Astrocyte of the cerebellum (primary cell): ENCODE data around the gene ABCB1.

Source experiments
- DNase-seq: peaks from one replicate; pipeline ENCODE4 v3.0.0-alpha.2; 2011; ENCODE audit warnings: low read depth
- H3K4me3 ChIP-seq: 2 replicates; pipeline ENCODE4 v1.5.1; 2011; ENCODE audit warnings: mild to moderate bottlenecking, low read depth, low read length, moderate library complexity
- in situ Hi-C: cut with HindIII; loops from 2 replicates; pipeline ENCODE4 v1.10.0; 2017; ENCODE audit warnings: low sequenced_read_pairs
- TF ChIP-seq, protein P1 (sequence below): IDR thresholded peaks from 2 replicates; pipeline ENCODE4 v1.5.1; 2012; ENCODE audit warnings: low read length, low read depth, moderate library complexity, mild to moderate bottlenecking; ENCODE audit errors: missing control alignments

ABCB1 gene

GRCh38 chr7:87513735-87514335 is 86.8 kb downstream of the ABCB1 start:
- H3K4me3 ChIP-seq = no peak overlapping the region
- in situ Hi-C loops = no loop called here
- TF ChIP-seq, protein P1, sequence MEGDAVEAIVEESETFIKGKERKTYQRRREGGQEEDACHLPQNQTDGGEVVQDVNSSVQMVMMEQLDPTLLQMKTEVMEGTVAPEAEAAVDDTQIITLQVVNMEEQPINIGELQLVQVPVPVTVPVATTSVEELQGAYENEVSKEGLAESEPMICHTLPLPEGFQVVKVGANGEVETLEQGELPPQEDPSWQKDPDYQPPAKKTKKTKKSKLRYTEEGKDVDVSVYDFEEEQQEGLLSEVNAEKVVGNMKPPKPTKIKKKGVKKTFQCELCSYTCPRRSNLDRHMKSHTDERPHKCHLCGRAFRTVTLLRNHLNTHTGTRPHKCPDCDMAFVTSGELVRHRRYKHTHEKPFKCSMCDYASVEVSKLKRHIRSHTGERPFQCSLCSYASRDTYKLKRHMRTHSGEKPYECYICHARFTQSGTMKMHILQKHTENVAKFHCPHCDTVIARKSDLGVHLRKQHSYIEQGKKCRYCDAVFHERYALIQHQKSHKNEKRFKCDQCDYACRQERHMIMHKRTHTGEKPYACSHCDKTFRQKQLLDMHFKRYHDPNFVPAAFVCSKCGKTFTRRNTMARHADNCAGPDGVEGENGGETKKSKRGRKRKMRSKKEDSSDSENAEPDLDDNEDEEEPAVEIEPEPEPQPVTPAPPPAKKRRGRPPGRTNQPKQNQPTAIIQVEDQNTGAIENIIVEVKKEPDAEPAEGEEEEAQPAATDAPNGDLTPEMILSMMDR = no peak
- peak; percentile 23 for DNase-seq

DNA sequence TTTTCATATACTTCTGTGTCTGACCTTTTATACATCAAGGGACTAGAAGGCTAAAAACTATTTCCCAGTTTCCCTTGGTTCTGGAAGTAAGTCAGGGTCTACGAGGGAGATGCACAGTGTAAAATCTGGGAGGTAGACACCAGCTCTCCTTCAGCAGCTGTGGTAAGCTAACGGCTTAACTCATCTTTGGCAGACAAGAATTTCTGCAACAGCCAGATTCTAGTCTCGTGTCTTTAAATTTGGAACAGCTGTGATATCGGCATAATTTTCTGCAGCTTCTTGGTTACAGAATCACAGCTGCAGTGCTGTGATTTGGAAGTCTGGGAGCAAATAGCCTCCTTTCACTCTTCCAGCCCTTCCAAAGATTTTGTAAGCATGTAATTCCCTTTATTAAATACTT is 87.8 kb downstream of the ABCB1 start:
- no peak overlapping the region for H3K4me3 ChIP-seq
- TF ChIP-seq, protein P1 = no peak
- in situ Hi-C loops = no loop called here
- no peak for DNase-seq

DNA sequence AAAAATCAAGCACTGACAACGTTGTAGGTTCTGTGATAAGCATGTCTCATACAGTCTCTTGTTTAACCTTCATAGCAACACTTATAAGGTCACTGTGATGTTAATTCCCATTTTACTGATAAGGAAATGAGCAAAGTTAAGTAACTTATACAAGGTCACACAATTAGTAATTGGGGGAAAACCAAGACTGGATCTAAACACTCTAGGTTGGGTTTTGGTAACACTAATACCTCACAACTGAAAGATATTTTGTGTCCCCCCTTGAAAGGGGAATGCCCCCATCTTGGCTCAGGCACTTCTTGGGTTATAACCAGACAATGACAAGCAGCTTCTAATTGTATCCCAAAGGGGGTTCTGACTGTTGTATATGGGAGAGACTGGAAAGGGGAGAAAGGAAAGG is 89.2 kb downstream of the ABCB1 start:
- H3K4me3 ChIP-seq = no peak overlapping the region
- TF ChIP-seq, protein P1 = no peak
- in situ Hi-C loops = no loop called here
- no peak for DNase-seq

- no peak overlapping the region for H3K4me3 ChIP-seq
- TF ChIP-seq, protein P1 = no peak
- in situ Hi-C loops = no loop called here
- DNase-seq = no peak
These were observed 90.2 kb downstream of the ABCB1 start for GRCh38 chr7:87510411-87510875.

DNA sequence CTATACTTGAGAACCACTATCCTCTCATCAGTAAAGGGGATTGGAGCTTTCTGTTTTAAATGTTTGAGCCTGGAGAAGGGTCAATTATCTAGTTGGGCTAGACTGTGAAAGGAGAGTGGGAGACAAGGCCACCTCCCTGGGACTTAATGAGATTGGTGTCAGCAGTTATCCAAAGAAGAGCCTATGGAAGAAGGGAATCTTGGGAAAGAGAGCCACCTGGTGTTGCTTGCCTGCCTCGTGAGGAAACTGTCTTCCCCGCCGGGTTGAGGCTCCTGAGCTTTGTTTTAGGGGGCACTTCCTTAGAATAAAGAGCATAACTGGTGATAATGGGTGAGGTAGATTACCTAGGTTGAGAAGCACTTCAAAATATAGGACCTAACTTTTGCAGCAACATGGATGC is 93.2 kb downstream of the ABCB1 start:
- in situ Hi-C loops = no loop called here
- TF ChIP-seq, protein P1 = peak; percentile 15
- DNase-seq = no peak
- no peak overlapping the region for H3K4me3 ChIP-seq

DNA sequence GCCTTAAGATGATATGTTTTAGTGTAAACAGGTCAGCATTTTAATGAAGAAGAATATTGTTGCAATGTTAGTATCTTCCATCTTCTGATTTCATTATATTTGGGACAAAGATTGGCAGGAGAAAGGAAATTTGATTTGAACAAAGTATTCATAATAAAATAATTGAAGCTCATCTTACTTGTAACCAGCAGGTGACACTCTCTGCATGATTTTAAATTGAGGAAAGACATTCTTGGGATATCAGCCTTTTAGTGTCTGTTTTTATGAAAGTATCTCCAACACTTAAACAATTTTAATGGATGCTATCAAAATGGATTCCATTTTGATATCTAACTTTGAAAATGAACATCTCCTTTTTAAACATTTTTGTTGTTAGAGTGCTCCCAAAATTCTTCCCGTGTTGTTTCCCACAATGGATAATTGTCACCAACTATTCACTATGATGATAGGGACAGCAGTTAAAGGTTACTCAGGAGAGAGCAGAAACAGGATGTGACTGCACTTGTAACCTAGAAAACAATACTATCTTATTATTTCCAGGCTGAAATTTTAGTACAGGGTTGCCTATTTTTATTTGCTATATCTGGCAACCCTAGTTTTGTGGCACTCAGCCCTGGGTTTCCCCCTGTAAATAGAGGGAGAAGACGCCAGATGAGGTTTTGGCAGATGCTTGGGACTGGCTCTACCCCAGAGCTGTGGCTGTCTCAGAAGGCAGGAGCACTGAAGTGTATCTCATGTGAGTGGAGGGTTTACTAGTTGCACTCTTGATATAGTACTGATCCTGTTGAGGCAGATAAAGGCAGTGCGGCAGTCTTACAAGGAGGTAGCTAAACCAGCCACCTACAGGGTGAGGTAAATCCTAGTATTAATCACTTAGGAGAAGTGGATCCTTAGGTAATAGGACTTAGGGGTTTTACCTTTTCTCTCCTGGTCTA is 94.2 kb downstream of the ABCB1 start:
- no peak overlapping the region for H3K4me3 ChIP-seq
- in situ Hi-C loops = no loop called here
- TF ChIP-seq, protein P1 = peak; percentile 15
- peak; percentile 27 for DNase-seq
